Right lobe of liver (tissue), 4 donors: Measurements from ENCODE around the gene MCM3AP.

ENCODE experiments used
- CTCF ChIP-seq, 4 donors: fragments of 200-600 bp in 3 of 4; fragments of 450-650 bp in 1 of 4; IDR thresholded peaks; one replicate each; pipeline versions ENCODE4 v1.5.1 to v1.8.0; 2016 to 2022; ENCODE audit warnings: antibody characterized with exemption in 4 of 4, mild to moderate bottlenecking in 2 of 4
- POLR2A ChIP-seq: fragments of 450-650 bp; IDR thresholded peaks from one replicate; pipeline ENCODE4 v1.6.1; 2017; ENCODE audit warnings: antibody characterized with exemption, mild to moderate bottlenecking
- donor health status: DM: no; HTN: no; CAD: no.
- donor health status: DM: no; HTN: no; CAD: no.
- donor health status: DM: no; HTN: yes; CAD: no.

GRCh38 chr21:46311568-46311967 is 26.2 kb upstream of the MCM3AP start:
- TF ChIP-seq CTCF (IDR thresholded peaks at IDR 0.05) (no peak), POLR2A (no peak)
